ENCODE measurements around the gene AKAP13. TPM values are rescaled to one million over a fixed set of nuclear protein-coding genes. Genes with fewer than 3 reads are reported as not detected.
A peak's percentile ranks its signal among the peaks of the same experiment; 100 is the strongest.

AKAP13 gene
- total RNA-seq, 1 experiment from 2014 or later = 47.3 TPM

GRCh38 chr15:85780225-85780985, 400.0 kb downstream of the AKAP13 start:
- Mint-ChIP-seq H3K4me1 (peaks cover 27 to 28% of the 10 kb centered on the region in 2 experiments), H3K27me3 (ENCODE audit: low read depth) (no peaks in the 10 kb centered on the region), H3K9me3 (no peaks in the 10 kb centered on the region), H3K4me3 (no peak overlapping the region), H3K36me3 (ENCODE audit: insufficient read depth in 1 of 3, low read depth in 3 of 3) (peaks cover under 1 to 16% (median 3%) of the 10 kb centered on the region in 3 experiments; a peak in 6 of 7 replicates), H3K27ac (peak overlapping the region in 2 of 3 experiments; percentile 17 to 22; a peak in 2 of 7 replicates)
- Histone ChIP-seq H3K4ac (ENCODE audit: low read depth, low read length) (no peak overlapping the region), H2BK15ac (ENCODE audit: low read depth, low read length) (no peak overlapping the region), H3K27me3 (ENCODE audit: insufficient read depth, low read length) (no peaks in the 10 kb centered on the region), H3K79me1 (ENCODE audit: insufficient read depth, low read depth, low read length, poor library complexity, severe bottlenecking) (peaks cover 5% of the 10 kb centered on the region), H3K14ac (ENCODE audit: insufficient read depth, low read length) (no peak overlapping the region), H3K56ac (ENCODE audit: insufficient read length, low read depth, low read length) (no peak overlapping the region), H4K20me1 (ENCODE audit: control insufficient read depth, insufficient read depth, insufficient read length) (no peaks in the 10 kb centered on the region), H2AK5ac (ENCODE audit: insufficient read length, low read length) (no peak overlapping the region), H3K23me2 (ENCODE audit: insufficient read length, low read depth, low read length, poor library complexity, severe bottlenecking) (no peaks in the 10 kb centered on the region), H3K79me2 (ENCODE audit: insufficient read depth, low read length) (peaks cover 17% of the 10 kb centered on the region), H4K91ac (ENCODE audit: insufficient read length, low read depth, low read length) (no peak overlapping the region), H2BK120ac (ENCODE audit: low read depth, low read length, poor library complexity, severe bottlenecking) (no peak overlapping the region), H3T11ph (ENCODE audit: low read length) (no peak overlapping the region), H2AFZ (ENCODE audit: low read length) (no peak overlapping the region), H3K4me2 (ENCODE audit: insufficient read depth, insufficient read length, low read length) (no peak overlapping the region), H3K9me3 (ENCODE audit: control insufficient read depth, low read depth, low read length) (no peaks in the 10 kb centered on the region), H2BK5ac (ENCODE audit: insufficient read length, low read length) (no peak overlapping the region), H4K5ac (ENCODE audit: insufficient read length, low read depth, low read length) (no peak overlapping the region), H3K9ac (ENCODE audit: extremely low read depth, insufficient read length, low read length) (no peak overlapping the region), H2BK12ac (ENCODE audit: insufficient read length, low read depth, low read length) (no peak overlapping the region), H3K18ac (ENCODE audit: insufficient read length, low read depth, low read length) (no peak overlapping the region), H3K27ac (ENCODE audit: insufficient read length, low read depth, low read length) (no peak overlapping the region), H4K8ac (replicated peaks; ENCODE audit: insufficient read length, low read depth, low read length) (no peak overlapping the region), H3K4me1 (ENCODE audit: insufficient read depth, low read length) (peaks cover 2% of the 10 kb centered on the region; the same call in 1 of the 2 replicates), H2BK20ac (ENCODE audit: low read depth, low read length, poor library complexity, severe bottlenecking) (no peak overlapping the region), H3K23ac (ENCODE audit: insufficient read length, low read depth, low read length) (no peak overlapping the region)
- WGBS (ENCODE audit: extremely low coverage, insufficient read length, low lambda C conversion rate) = no CpG with 5 or more reads among the region's 8 CpGs
- no peak for DNase-seq
- no peak for TF ChIP-seq CTCF (conservative IDR thresholded peaks at IDR 0.05)
